WTC11 (cell line): Measurements from ENCODE around the gene GUCY1B1. TPM values are rescaled to one million over a fixed set of nuclear protein-coding genes. Genes with fewer than 3 reads are reported as not detected.

Source experiments
- ATAC-seq: fragments of 200-7000 bp; cut with Tn5 transposase; 2 replicates; pipeline ENCODE4 v1.10.0; 2021; ENCODE audit warnings: mild to moderate bottlenecking, moderate library complexity
- CTCF ChIA-PET: fragments of 300-600 bp; sonication (Branson Sonifier 250); formaldehyde crosslinking; loops from one replicate; lab custom pipeline; 2021; ENCODE audit warnings: antibody characterized with exemption; lab: Charles Lee
- POLR2A ChIA-PET: fragments of 350-600 bp; sonication (Branson Sonifier 250); formaldehyde crosslinking; loops from one replicate; lab custom pipeline; 2021; ENCODE audit warnings: antibody characterized with exemption; lab: Charles Lee
- DNase-seq: peaks from one replicate; pipeline ENCODE4 v3.0.0; 2021; ENCODE audit warnings: low spot score
- H3K27ac Mint-ChIP-seq: 2 replicates; pipeline ENCODE4 v1.8.0; 2021; ENCODE audit warnings: mixed read lengths
- H3K27me3 Mint-ChIP-seq: 2 replicates; pipeline ENCODE4 v1.8.0; 2021; ENCODE audit warnings: low read depth, mild to moderate bottlenecking, moderate library complexity, mixed read lengths
- H3K36me3 Mint-ChIP-seq: 2 replicates; pipeline ENCODE4 v1.8.0; 2021; ENCODE audit warnings: mixed read lengths
- H3K4me1 Mint-ChIP-seq: 2 replicates; pipeline ENCODE4 v1.8.0; 2022; ENCODE audit warnings: mixed read lengths
- H3K4me3 Mint-ChIP-seq: 2 replicates; pipeline ENCODE4 v1.8.0; 2021; ENCODE audit warnings: mild to moderate bottlenecking, moderate library complexity, mixed read lengths
- H3K9me3 Mint-ChIP-seq: 2 replicates; pipeline ENCODE4 v1.8.0; 2021; ENCODE audit warnings: mixed read lengths
- EMX1 ChIP-seq: fragments of 250-450 bp; sonication (Bioruptor Pico); IDR thresholded peaks from 2 replicates; pipeline ENCODE4 v1.8.0; 2021; ENCODE audit warnings: mild to moderate bottlenecking
- HMGA2 ChIP-seq: fragments of 250-450 bp; sonication (Bioruptor Pico); IDR thresholded peaks from 2 replicates; pipeline ENCODE4 v1.4.0; 2021; ENCODE audit warnings: mild to moderate bottlenecking, moderate library complexity
- NR1H2 ChIP-seq: sonication (generic); formaldehyde crosslinking; IDR thresholded peaks from 2 replicates; pipeline ENCODE4 v1.9.0; 2021; ENCODE audit warnings: mild to moderate bottlenecking, moderate library complexity, missing genetic modification reagents
- RELA ChIP-seq: sonication (generic); formaldehyde crosslinking; IDR thresholded peaks from 2 replicates; pipeline ENCODE4 v1.8.1; 2022; ENCODE audit warnings: missing genetic modification reagents, mild to moderate bottlenecking, borderline replicate concordance
- SP1 ChIP-seq: sonication (generic); formaldehyde crosslinking; conservative IDR thresholded peaks from 2 replicates; pipeline ENCODE4 v1.8.1; 2022; ENCODE audit warnings: missing genetic modification reagents
- ZBTB21 ChIP-seq: sonication (generic); formaldehyde crosslinking; IDR thresholded peaks from 2 replicates; pipeline ENCODE4 v1.8.1; 2023; ENCODE audit warnings: mild to moderate bottlenecking, missing genetic modification reagents, borderline replicate concordance
- ZNF138 ChIP-seq: sonication (generic); formaldehyde crosslinking; conservative IDR thresholded peaks from 2 replicates; pipeline ENCODE4 v1.8.1; 2022; ENCODE audit warnings: mild to moderate bottlenecking, moderate library complexity, missing genetic modification reagents
- ZNF219 ChIP-seq: sonication (generic); formaldehyde crosslinking; IDR thresholded peaks from 2 replicates; pipeline ENCODE4 v1.8.0; 2023; ENCODE audit warnings: missing genetic modification reagents, mild to moderate bottlenecking, borderline replicate concordance
- ZNF232 ChIP-seq: sonication (generic); formaldehyde crosslinking; IDR thresholded peaks from 2 replicates; pipeline ENCODE4 v1.8.0; 2022; ENCODE audit warnings: mild to moderate bottlenecking, missing genetic modification reagents
- ZNF396 ChIP-seq: fragments of 250-450 bp; sonication (Bioruptor Pico); IDR thresholded peaks from 2 replicates; pipeline ENCODE4 v1.8.0; 2021; ENCODE audit warnings: mild to moderate bottlenecking, moderate library complexity, borderline replicate concordance
- ZNF671 ChIP-seq: fragments of 250-450 bp; sonication (Bioruptor Pico); IDR thresholded peaks from 2 replicates; pipeline ENCODE4 v1.8.0; 2021; ENCODE audit warnings: mild to moderate bottlenecking
- total RNA-seq: library from RNA; stranded (reverse); gene quantifications from 3 replicates; pipeline ENCODE4 v1.2.3, GENCODE V29; 2021
- TF ChIP-seq, protein P1 (sequence below): sonication (generic); formaldehyde crosslinking; IDR thresholded peaks from 2 replicates; pipeline ENCODE4 v1.8.1; 2022; ENCODE audit warnings: low read depth, missing genetic modification reagents, borderline replicate concordance
- TF ChIP-seq, protein P2 (sequence below): sonication (generic); formaldehyde crosslinking; IDR thresholded peaks from 2 replicates; pipeline ENCODE4 v1.8.1; 2023; ENCODE audit warnings: mild to moderate bottlenecking, missing genetic modification reagents
- TF ChIP-seq, protein P3 (sequence below): sonication (generic); formaldehyde crosslinking; IDR thresholded peaks from 2 replicates; pipeline ENCODE4 v1.8.1; 2023; ENCODE audit warnings: mild to moderate bottlenecking, missing genetic modification reagents
- TF ChIP-seq, protein P4 (sequence below): fragments of 200-600 bp; IDR thresholded peaks from 2 replicates; pipeline ENCODE4 v1.8.0; 2022; ENCODE audit warnings: antibody characterized with exemption
- TF ChIP-seq, protein P5 (sequence below): sonication (generic); formaldehyde crosslinking; IDR thresholded peaks from 2 replicates; pipeline ENCODE4 v1.8.1; 2022; ENCODE audit warnings: missing genetic modification reagents, borderline replicate concordance
- TF ChIP-seq, protein P6 (sequence below): fragments of 250-450 bp; sonication (Bioruptor Pico); conservative IDR thresholded peaks from 2 replicates; pipeline ENCODE4 v1.9.0; 2021; ENCODE audit warnings: mild to moderate bottlenecking

Gene GUCY1B1
- total RNA-seq, 1 experiment from 2014 or later = 12.7 TPM

DNA sequence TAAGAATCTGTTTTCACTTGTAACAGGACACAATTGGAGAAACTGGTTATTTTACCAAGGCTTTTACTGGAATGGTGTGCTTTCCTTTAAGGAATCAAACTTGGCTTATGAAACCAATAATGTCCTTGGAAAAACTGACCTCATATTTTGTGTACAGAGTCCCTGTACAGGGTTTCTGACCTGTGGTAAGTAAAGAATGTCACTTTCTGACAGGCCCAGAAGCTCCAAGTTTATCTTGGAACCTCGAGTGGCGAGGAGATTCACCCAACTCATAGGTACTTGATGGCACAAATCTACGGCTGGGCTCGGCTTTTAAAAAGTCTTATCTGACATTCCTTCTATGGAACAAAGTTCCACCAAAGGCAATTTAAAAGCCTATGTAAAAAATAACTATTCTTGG, 90.2 kb downstream of the GUCY1B1 start:
- no peak overlapping the region for H3K4me3 Mint-ChIP-seq
- H3K4me1 Mint-ChIP-seq = peaks cover 10% of the 10 kb centered on the region
- no peak for ATAC-seq

More for the DNA sequence above, 90.2 kb downstream of the GUCY1B1 start:
- DNase-seq = no peak
- CTCF ChIA-PET = no interaction called here
- no peak overlapping the region for H3K27ac Mint-ChIP-seq
- TF ChIP-seq ZNF232 (CRISPR knock-in tag) (no peak), ZNF396 (CRISPR knock-in tag) (no peak), EMX1 (CRISPR knock-in tag) (no peak), NR1H2 (CRISPR knock-in tag) (no peak), ZNF219 (no peak), SP1 (CRISPR knock-in tag) (no peak), ZNF671 (CRISPR knock-in tag) (no peak), HMGA2 (CRISPR knock-in tag) (no peak), ZNF138 (CRISPR knock-in tag) (no peak), ZBTB21 (CRISPR knock-in tag) (no peak), RELA (CRISPR knock-in tag) (no peak)
- TF ChIP-seq, protein P1, sequence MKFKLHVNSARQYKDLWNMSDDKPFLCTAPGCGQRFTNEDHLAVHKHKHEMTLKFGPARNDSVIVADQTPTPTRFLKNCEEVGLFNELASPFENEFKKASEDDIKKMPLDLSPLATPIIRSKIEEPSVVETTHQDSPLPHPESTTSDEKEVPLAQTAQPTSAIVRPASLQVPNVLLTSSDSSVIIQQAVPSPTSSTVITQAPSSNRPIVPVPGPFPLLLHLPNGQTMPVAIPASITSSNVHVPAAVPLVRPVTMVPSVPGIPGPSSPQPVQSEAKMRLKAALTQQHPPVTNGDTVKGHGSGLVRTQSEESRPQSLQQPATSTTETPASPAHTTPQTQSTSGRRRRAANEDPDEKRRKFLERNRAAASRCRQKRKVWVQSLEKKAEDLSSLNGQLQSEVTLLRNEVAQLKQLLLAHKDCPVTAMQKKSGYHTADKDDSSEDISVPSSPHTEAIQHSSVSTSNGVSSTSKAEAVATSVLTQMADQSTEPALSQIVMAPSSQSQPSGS = no peak
- TF ChIP-seq, protein P2, sequence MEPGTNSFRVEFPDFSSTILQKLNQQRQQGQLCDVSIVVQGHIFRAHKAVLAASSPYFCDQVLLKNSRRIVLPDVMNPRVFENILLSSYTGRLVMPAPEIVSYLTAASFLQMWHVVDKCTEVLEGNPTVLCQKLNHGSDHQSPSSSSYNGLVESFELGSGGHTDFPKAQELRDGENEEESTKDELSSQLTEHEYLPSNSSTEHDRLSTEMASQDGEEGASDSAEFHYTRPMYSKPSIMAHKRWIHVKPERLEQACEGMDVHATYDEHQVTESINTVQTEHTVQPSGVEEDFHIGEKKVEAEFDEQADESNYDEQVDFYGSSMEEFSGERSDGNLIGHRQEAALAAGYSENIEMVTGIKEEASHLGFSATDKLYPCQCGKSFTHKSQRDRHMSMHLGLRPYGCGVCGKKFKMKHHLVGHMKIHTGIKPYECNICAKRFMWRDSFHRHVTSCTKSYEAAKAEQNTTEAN = no peak
- TF ChIP-seq, protein P3, sequence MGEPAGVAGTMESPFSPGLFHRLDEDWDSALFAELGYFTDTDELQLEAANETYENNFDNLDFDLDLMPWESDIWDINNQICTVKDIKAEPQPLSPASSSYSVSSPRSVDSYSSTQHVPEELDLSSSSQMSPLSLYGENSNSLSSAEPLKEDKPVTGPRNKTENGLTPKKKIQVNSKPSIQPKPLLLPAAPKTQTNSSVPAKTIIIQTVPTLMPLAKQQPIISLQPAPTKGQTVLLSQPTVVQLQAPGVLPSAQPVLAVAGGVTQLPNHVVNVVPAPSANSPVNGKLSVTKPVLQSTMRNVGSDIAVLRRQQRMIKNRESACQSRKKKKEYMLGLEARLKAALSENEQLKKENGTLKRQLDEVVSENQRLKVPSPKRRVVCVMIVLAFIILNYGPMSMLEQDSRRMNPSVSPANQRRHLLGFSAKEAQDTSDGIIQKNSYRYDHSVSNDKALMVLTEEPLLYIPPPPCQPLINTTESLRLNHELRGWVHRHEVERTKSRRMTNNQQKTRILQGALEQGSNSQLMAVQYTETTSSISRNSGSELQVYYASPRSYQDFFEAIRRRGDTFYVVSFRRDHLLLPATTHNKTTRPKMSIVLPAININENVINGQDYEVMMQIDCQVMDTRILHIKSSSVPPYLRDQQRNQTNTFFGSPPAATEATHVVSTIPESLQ (CRISPR knock-in tag) = no peak
- TF ChIP-seq, protein P4, sequence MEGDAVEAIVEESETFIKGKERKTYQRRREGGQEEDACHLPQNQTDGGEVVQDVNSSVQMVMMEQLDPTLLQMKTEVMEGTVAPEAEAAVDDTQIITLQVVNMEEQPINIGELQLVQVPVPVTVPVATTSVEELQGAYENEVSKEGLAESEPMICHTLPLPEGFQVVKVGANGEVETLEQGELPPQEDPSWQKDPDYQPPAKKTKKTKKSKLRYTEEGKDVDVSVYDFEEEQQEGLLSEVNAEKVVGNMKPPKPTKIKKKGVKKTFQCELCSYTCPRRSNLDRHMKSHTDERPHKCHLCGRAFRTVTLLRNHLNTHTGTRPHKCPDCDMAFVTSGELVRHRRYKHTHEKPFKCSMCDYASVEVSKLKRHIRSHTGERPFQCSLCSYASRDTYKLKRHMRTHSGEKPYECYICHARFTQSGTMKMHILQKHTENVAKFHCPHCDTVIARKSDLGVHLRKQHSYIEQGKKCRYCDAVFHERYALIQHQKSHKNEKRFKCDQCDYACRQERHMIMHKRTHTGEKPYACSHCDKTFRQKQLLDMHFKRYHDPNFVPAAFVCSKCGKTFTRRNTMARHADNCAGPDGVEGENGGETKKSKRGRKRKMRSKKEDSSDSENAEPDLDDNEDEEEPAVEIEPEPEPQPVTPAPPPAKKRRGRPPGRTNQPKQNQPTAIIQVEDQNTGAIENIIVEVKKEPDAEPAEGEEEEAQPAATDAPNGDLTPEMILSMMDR = no peak
- TF ChIP-seq, protein P5, sequence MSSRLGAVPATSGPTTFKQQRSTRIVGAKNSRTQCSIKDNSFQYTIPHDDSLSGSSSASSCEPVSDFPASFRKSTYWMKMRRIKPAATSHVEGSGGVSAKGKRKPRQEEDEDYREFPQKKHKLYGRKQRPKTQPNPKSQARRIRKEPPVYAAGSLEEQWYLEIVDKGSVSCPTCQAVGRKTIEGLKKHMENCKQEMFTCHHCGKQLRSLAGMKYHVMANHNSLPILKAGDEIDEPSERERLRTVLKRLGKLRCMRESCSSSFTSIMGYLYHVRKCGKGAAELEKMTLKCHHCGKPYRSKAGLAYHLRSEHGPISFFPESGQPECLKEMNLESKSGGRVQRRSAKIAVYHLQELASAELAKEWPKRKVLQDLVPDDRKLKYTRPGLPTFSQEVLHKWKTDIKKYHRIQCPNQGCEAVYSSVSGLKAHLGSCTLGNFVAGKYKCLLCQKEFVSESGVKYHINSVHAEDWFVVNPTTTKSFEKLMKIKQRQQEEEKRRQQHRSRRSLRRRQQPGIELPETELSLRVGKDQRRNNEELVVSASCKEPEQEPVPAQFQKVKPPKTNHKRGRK (CRISPR knock-in tag) = no peak
- TF ChIP-seq, protein P6, sequence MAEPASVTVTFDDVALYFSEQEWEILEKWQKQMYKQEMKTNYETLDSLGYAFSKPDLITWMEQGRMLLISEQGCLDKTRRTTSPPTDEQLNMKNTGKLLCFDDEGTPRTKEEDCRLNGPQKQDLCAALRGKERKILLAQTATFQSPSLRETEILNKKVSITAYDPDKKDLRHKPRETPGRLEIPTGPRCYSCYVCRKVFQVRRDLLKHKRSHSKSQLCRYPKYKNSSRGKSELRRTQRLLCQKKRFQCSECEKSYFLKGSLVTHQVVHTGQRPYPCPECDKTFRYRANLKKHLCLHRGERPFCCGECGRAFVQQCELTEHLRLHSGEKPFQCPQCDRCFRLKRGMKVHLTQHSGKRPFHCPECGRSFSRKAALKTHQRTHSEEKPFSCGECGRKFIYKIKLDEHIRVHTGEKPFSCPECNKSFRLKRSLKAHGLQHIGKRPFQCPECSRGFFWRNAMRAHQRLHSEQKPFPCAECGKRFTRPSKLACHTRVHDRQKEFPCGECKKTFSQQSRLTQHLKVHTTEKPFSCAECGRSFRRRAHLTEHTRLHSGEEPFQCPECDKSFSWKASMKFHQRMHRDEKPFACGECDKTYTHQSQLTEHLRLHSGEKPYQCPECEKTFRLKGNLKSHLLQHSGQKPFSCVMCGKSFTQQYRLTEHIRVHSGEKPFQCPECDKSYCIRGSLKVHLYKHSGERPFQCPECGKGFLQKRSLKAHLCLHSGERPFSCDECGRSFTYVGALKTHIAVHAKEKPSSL (CRISPR knock-in tag) = no peak
- H3K27me3 Mint-ChIP-seq = peaks cover 8% of the 10 kb centered on the region
- POLR2A ChIA-PET = no interaction called here
- peaks cover 66% of the 10 kb centered on the region for H3K9me3 Mint-ChIP-seq
- H3K36me3 Mint-ChIP-seq = peaks cover 47% of the 10 kb centered on the region
